Suprapubic skin (tissue), 4 donors: ENCODE data around the gene MAPK12.

Experiments
- EP300 ChIP-seq: sonication (generic); formaldehyde crosslinking; IDR thresholded peaks from one replicate; pipeline ENCODE4 v1.6.1; 2017; ENCODE audit warnings: antibody characterized with exemption
- POLR2A ChIP-seq, 2 donors: fragments of 450-650 bp; IDR thresholded peaks; one replicate each; pipeline ENCODE4 v1.6.1; 2017; ENCODE audit warnings: antibody characterized with exemption in 2 of 2, mild to moderate bottlenecking in 2 of 2, moderate library complexity in 2 of 2
- POLR2AphosphoS5 ChIP-seq, 3 donors: sonication (generic); formaldehyde crosslinking; IDR thresholded peaks; one replicate each; pipeline ENCODE4 v1.6.1; 2017; ENCODE audit warnings: antibody characterized with exemption in 3 of 3
- TF ChIP-seq, protein P1 (sequence below), 2 donors: fragments of 200-600 bp in 1 of 2; fragments of 450-650 bp in 1 of 2; sonication (generic) in 1 of 2; IDR thresholded peaks; one replicate each; pipeline ENCODE4 v1.5.1; 2016 to 2019; ENCODE audit warnings: antibody characterized with exemption in 2 of 2, mild to moderate bottlenecking in 1 of 2, moderate library complexity in 1 of 2

DNA sequence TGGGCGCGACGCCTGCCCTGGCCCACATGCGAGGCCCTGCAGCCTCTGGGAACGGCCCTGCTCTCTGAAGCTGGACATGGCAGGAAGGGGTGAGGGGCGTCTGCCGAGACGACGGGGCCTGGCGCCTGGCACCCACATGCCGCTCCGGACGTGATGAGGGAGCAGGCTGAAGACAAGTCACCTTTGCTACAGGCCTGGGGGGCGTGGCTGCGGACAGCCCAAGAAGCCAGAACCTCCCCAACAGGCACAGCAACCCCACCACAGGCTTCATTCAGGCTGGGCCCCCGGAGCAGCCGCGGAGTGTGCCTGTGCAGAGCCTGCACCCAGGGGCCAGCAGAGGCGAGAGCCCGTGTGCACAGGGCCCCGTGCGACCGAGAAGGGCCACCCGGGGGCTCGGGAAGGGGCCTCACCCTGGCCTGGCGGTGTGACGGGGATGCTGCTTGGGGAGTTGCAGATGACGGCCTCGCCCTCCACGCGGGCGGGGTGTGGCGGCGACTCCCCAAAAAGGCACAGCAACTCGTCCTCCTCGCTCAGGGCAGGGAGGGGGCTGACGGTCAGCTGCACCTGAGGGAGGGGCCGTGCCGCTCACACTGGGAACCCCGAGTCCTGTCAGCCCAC lies 25.3 kb upstream of the MAPK12 start:
- TF ChIP-seq, protein P1, sequence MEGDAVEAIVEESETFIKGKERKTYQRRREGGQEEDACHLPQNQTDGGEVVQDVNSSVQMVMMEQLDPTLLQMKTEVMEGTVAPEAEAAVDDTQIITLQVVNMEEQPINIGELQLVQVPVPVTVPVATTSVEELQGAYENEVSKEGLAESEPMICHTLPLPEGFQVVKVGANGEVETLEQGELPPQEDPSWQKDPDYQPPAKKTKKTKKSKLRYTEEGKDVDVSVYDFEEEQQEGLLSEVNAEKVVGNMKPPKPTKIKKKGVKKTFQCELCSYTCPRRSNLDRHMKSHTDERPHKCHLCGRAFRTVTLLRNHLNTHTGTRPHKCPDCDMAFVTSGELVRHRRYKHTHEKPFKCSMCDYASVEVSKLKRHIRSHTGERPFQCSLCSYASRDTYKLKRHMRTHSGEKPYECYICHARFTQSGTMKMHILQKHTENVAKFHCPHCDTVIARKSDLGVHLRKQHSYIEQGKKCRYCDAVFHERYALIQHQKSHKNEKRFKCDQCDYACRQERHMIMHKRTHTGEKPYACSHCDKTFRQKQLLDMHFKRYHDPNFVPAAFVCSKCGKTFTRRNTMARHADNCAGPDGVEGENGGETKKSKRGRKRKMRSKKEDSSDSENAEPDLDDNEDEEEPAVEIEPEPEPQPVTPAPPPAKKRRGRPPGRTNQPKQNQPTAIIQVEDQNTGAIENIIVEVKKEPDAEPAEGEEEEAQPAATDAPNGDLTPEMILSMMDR (IDR thresholded peaks at IDR 0.05): no peak
- TF ChIP-seq POLR2AphosphoS5 (IDR thresholded peaks at IDR 0.05): no peak
- no peak for TF ChIP-seq EP300
- TF ChIP-seq POLR2A (IDR thresholded peaks at IDR 0.05): no peak
